Upper lobe of left lung (tissue), 6 donors: ENCODE measurements around the gene SDCBP2. TPM values are rescaled to one million over a fixed set of nuclear protein-coding genes. Genes with fewer than 3 reads are reported as not detected.

Source experiments
- ATAC-seq, 2 donors: fragments of 200-7000 bp; cut with Tn5 transposase; one replicate each; pipeline ENCODE4 v1.9.1; 2022; ENCODE audit warnings: mild to moderate bottlenecking in 2 of 2, moderate library complexity in 2 of 2; ENCODE audit not compliant: low FRiP score in 2 of 2
- DNase-seq, 2 donors: peaks; one replicate each; pipeline ENCODE4 v3.0.0-alpha.2; 2019 to 2020
- H3K27ac ChIP-seq, 4 donors: fragments of 200-600 bp; sonication (generic); one replicate each; pipeline ENCODE4 v1.5.1; 2016 to 2019
- H3K27me3 ChIP-seq, 4 donors: fragments of 200-600 bp; sonication (generic); one replicate each; pipeline ENCODE4 v1.5.1; 2017 to 2019
- H3K36me3 ChIP-seq, 4 donors: fragments of 200-600 bp; sonication (generic); one replicate each; pipeline ENCODE4 v1.5.1; 2016 to 2019
- H3K4me1 ChIP-seq, 4 donors: fragments of 200-600 bp; sonication (generic); one replicate each; pipeline ENCODE4 v1.5.1; 2018 to 2019
- H3K4me3 ChIP-seq, 4 donors: fragments of 200-600 bp; sonication (generic); one replicate each; pipeline ENCODE4 v1.5.1; 2017 to 2019; ENCODE audit warnings: mild to moderate bottlenecking in 2 of 4, moderate library complexity in 1 of 4
- H3K9me3 ChIP-seq, 4 donors: fragments of 200-600 bp; sonication (generic); one replicate each; pipeline ENCODE4 v1.5.1; 2018 to 2019
- CTCF ChIP-seq, 6 experiments: fragments of 450-650 bp in 4 of 6; fragments of 200-600 bp in 2 of 6; sonication (generic) in 2 of 6; IDR thresholded peaks; one replicate each; pipeline ENCODE4 v1.5.1; 2016 to 2019; ENCODE audit warnings: antibody characterized with exemption in 6 of 6
- EP300 ChIP-seq, 4 donors: sonication (generic); formaldehyde crosslinking; IDR thresholded peaks; one replicate each; pipeline ENCODE4 v1.5.1; 2017; ENCODE audit warnings: antibody characterized with exemption in 4 of 4, control low read depth in 2 of 4
- POLR2A ChIP-seq, 4 donors: fragments of 450-650 bp; IDR thresholded peaks; one replicate each; pipeline ENCODE4 v1.5.1; 2016 to 2017; ENCODE audit warnings: antibody characterized with exemption in 4 of 4, mild to moderate bottlenecking in 2 of 4
- POLR2AphosphoS5 ChIP-seq, 2 donors: sonication (generic); formaldehyde crosslinking; IDR thresholded peaks; one replicate each; pipeline ENCODE4 v1.5.1; 2017; ENCODE audit warnings: antibody characterized with exemption in 2 of 2
- WGBS, 2 donors: methylation state at CpG; one replicate each; pipeline ENCODE4 v1.1.5; 2017 to 2018; 5-methylcytosine and 5-hydroxymethylcytosine counted together
- total RNA-seq, 6 donors: library from RNA; depleted of rRNA in 4 of 6; stranded (reverse); fragments of >200 nt in 4 of 6; gene quantifications; one replicate each; pipeline versions ENCODE4 v1.1.0 to v1.2.1, GENCODE V29; 2016 to 2021
- donor health status: DM: no; HTN: no; CAD: no; lungs with moderate emphysema.
- donor health status: DM: no; HTN: yes; CAD: no; lungs with severe emphysema.

Gene SDCBP2
- total RNA-seq, 6 donors from 2014 or later: 6.3 to 34.0 (median 15.9) TPM

GRCh38 chr20:1331801-1332453 lies 3.0 kb upstream of the SDCBP2 start:
- H3K4me1 ChIP-seq: peaks cover 68 to 88% (median 78%) of the 10 kb centered on the region in 4 donors
- peaks cover 0 to 3% (median 0%) of the 10 kb centered on the region in 4 donors for H3K36me3 ChIP-seq
- 93 to 95% methylated on average over 6 of the region's 6 CpGs for WGBS, 2 donors
- H3K27me3 ChIP-seq: no peaks in the 10 kb centered on the region
- H3K4me3 ChIP-seq: no peak overlapping the region
- no peak for TF ChIP-seq POLR2AphosphoS5 (IDR thresholded peaks at IDR 0.05)
- no peak for TF ChIP-seq EP300 (IDR thresholded peaks at IDR 0.05)
- no peak for TF ChIP-seq CTCF (IDR thresholded peaks at IDR 0.05)
- TF ChIP-seq POLR2A (IDR thresholded peaks at IDR 0.05): no peak
- no peaks in the 10 kb centered on the region for H3K9me3 ChIP-seq
- ATAC-seq (no peak), DNase-seq (peak in 1 of 2 donors; percentile 8)
- H3K27ac ChIP-seq: peak overlapping the region; percentile 93 to 99 (median 97)

GRCh38 chr20:1331101-1331500 lies 2.2 kb upstream of the SDCBP2 start:
- TF ChIP-seq EP300 (IDR thresholded peaks at IDR 0.05) (no peak), CTCF (IDR thresholded peaks at IDR 0.05) (no peak), POLR2AphosphoS5 (IDR thresholded peaks at IDR 0.05) (no peak), POLR2A (IDR thresholded peaks at IDR 0.05) (no peak)
- ATAC-seq (no peak), DNase-seq (peak in 1 of 2 donors; percentile 12)
- Histone ChIP-seq H3K36me3 (peaks cover 0 to 3% (median 0%) of the 10 kb centered on the region in 4 donors), H3K4me1 (peaks cover 68 to 88% (median 80%) of the 10 kb centered on the region in 4 donors), H3K27me3 (no peaks in the 10 kb centered on the region), H3K27ac (peak overlapping the region; percentile 93 to 99 (median 97)), H3K9me3 (no peaks in the 10 kb centered on the region), H3K4me3 (no peak overlapping the region)
- 91 to 98% methylated on average over 2 of the region's 2 CpGs for WGBS, 2 donors

- peak in 1 of 2 donors; percentile 65 for DNase-seq
- Histone ChIP-seq H3K4me1 (peaks cover 64 to 84% (median 74%) of the 10 kb centered on the region in 4 donors), H3K9me3 (no peaks in the 10 kb centered on the region), H3K27ac (peak overlapping the region; percentile 93 to 99 (median 97)), H3K36me3 (peaks cover 0 to 3% (median 0%) of the 10 kb centered on the region in 4 donors), H3K4me3 (no peak overlapping the region), H3K27me3 (no peaks in the 10 kb centered on the region)
- WGBS, 2 donors: 63 to 68% methylated on average over 6 of the region's 6 CpGs
- TF ChIP-seq POLR2AphosphoS5 (IDR thresholded peaks at IDR 0.05) (peak; percentile 34 to 77), CTCF (IDR thresholded peaks at IDR 0.05) (no peak), EP300 (IDR thresholded peaks at IDR 0.05) (peak in 2 of 4 donors; percentile 19 to 64), POLR2A (IDR thresholded peaks at IDR 0.05) (peak in 1 of 4 donors; percentile 23)
- ATAC-seq: no peak
These were observed 1.3 kb upstream of the SDCBP2 start for GRCh38 chr20:1330075-1330830.

GRCh38 chr20:1327827-1328679 lies 886 bp downstream of the SDCBP2 start:
- H3K4me1 ChIP-seq: peaks cover 62 to 81% (median 72%) of the 10 kb centered on the region in 4 donors
- DNase-seq: peak in 1 of 2 donors; percentile 13
- no peaks in the 10 kb centered on the region for H3K36me3 ChIP-seq
- no peak for ATAC-seq
- 86 to 88% methylated on average over 3 to 7 of the region's 7 CpGs for WGBS, 2 donors
- H3K27ac ChIP-seq: peak overlapping the region; percentile 93 to 99 (median 97)
- H3K27me3 ChIP-seq: no peaks in the 10 kb centered on the region
- no peaks in the 10 kb centered on the region for H3K9me3 ChIP-seq
- H3K4me3 ChIP-seq: peak overlapping the region in 1 of 4 donors; percentile 1
- TF ChIP-seq EP300 (IDR thresholded peaks at IDR 0.05) (no peak), POLR2A (IDR thresholded peaks at IDR 0.05) (no peak), CTCF (IDR thresholded peaks at IDR 0.05) (no peak), POLR2AphosphoS5 (IDR thresholded peaks at IDR 0.05) (no peak)
